ENCODE measurements around the gene LSG1.
"Not testable (repeated sequence)": the region's sequence is repeated elsewhere in the genome, so short reads cannot be mapped to it uniquely, and the experiment has no call there.

Gene LSG1

DNA sequence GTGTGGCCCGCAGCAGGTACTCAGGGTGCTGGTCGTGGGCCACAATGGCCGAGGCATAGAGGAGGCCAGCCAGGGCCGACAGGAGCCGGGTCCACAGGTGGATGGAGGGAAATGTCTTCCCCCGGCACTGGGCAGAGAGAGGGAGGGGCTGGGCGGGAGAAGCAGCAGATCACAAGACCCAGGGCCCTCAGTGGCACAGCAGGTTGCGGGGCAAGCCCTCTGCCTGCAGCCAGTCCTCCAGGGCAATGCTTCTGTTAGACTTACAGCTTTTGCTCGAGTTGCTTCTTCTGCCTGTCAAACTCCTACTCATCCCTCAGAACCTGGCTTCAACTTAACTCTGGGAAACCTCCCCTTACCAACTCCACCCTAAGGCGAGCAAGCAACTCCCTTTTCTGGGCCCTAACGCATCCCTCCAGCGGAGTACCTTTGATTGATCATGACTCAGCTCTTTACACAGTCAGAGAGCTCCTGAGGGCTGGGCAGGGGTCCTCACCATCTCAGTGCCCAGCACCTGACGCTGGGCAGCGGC is 54.8 kb downstream of the LSG1 start:
- no peak for DNase-seq (ENCODE audit: low spot score)

DNA sequence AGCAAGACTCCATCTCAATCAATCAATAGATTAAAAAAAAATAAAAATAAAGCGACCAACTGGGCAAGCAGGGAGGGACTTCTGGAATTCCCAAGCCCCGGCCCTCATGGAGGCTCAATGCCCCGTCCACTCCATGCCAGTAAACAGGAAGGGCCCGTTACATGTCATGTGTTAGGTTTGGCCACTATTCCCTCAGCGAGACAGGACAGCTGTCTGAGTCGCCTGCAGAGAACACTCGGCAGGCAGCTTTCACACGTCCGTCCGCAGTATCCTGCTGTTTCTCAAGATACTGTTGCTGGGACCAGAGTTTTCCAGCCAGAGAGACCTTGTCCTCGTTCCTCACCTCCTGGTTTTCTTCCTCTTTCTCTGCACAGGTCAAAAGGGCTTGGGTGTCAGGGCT is 56.8 kb downstream of the LSG1 start:
- no peak for DNase-seq (ENCODE audit: low spot score)

DNA sequence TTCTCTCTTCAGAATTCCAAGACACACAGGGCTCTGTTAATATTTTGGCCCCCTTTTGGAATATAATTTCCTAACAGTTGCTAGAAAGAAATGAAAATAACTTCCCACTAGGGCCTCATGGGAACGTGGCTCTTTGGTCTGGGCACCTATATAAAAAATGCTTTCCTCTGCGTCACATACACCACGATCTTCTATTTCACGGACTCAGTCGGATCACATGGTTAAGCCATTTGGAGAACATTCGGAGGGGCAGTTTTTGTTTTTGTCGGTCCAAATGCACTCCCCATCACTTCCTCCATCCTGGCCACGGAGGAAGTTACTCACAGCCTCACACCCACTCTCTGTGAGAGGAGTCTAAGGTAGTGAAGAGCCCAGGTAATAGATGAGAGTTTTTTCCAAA is 59.8 kb downstream of the LSG1 start:
- DNase-seq (ENCODE audit: low spot score): no peak

DNA sequence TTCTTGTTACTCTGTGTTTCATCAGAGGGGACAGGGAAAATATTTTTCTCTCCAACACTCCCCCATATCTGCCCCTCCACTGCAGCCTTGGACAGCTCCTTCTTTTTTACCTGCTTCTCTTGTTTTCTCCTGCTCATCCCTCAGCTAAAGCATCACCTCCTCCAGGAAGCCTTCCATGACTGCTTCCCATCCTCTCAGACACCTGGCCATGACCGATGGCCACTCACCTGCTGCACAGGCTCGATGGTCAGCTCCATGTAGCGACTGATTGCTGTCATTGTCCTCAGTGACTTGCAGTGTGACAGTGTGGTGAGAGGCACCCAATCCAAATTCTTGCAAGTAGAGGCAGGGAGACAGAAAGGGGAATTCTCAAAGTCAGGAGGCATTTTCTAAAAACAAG is 61.3 kb downstream of the LSG1 start:
- no peak for DNase-seq (ENCODE audit: low spot score)

DNA sequence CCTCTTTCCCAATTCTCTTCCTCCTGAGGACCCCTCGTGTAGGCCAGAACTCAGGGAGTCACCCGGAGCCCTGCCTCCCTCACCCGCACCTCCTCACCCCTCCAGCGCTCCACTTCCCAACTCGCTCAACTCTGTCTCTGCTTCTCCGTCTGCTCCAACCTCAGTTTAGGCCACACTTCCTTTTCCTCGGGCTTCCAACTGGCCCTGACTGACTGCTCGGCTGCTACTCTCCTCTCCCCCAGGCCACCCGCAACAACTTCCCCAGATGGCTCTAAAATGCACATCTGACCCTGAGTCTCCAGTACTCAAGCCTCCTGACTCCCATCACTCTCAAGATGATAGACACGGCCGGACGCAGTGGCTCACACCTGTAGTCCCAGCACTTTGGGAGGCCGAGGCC is 62.4 kb downstream of the LSG1 start:
- DNase-seq (ENCODE audit: low spot score): no peak

DNA sequence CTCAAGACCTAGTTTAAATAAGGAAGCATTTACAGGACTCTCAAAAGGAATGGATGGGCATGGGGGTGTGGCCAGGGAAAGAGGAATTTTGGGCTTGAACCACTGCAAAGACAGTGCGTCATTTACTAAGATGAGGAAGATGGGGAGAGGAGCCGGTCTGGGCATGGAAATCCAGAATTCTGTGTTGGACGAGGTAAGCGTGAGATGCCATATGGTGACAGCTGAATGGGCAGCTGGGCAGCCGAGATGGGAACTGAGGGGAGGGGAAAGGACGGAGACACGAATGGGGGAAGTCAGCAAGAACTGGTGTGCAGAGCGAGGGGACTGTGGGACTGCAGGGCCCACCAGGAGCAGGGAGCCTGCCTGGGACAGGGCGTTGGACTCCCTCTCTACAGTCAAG is 63.0 kb downstream of the LSG1 start:
- no peak for DNase-seq (ENCODE audit: low spot score)

- DNase-seq (ENCODE audit: low spot score): no peak
Observed at GRCh38 chr3:194607592-194608389, 64.2 kb downstream of the LSG1 start.

- no peak for DNase-seq (ENCODE audit: low spot score)
Observed at GRCh38 chr3:194606941-194607340, 65.0 kb downstream of the LSG1 start.

DNA sequence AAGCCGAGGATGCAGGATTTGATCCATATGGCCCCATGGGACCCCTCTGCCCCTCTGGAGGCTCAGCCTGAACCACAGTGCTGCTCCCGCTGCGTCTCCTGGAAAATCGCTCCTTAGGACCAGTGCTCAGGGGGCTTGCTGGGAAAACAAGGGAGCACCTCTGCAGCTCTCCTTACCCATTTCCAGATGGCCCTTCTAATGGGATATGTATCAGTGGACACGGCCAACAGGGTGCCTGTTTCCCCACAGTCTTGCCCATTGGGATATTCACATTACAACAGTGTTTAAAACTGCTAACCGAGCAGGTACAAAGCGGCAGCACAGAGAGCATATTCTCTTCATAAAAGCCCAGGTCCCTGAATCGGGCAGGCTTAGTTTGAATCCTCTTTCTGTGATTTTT is 65.8 kb downstream of the LSG1 start:
- no peak for DNase-seq (ENCODE audit: low spot score)

DNA sequence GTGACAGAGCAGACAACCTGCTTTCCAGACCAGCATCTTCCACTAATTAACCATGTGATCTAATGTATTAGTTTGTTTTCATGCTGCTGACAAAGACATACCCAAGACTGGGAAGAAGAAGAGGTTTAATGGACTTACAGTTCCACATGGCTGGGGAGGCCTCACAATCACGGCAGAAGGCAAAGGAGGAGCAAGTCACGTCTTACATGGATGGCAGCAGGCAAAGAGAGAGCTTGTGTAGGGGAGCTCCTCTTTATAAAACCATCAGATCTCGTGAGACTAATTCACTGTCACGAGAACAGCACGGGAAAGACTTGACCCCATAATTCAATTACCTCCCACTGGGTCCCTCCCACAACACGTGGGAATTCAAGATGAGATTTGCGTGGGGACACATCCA is 66.7 kb downstream of the LSG1 start:
- DNase-seq (ENCODE audit: low spot score): not testable (repeated sequence)

- no peak for DNase-seq (ENCODE audit: low spot score)
Observed at GRCh38 chr3:194604837-194605236, 67.2 kb downstream of the LSG1 start.

GRCh38 chr3:194604126-194604525 is 67.9 kb downstream of the LSG1 start:
- no peak for DNase-seq (ENCODE audit: low spot score)

- no peak for DNase-seq (ENCODE audit: low spot score)
Observed at GRCh38 chr3:194602669-194603171, 69.3 kb downstream of the LSG1 start.

GRCh38 chr3:194598771-194599557 is 73.0 kb downstream of the LSG1 start:
- no peak for DNase-seq (ENCODE audit: low spot score)

- no peak for DNase-seq (ENCODE audit: low spot score)
Observed at GRCh38 chr3:194596906-194597305, 75.1 kb downstream of the LSG1 start.

DNA sequence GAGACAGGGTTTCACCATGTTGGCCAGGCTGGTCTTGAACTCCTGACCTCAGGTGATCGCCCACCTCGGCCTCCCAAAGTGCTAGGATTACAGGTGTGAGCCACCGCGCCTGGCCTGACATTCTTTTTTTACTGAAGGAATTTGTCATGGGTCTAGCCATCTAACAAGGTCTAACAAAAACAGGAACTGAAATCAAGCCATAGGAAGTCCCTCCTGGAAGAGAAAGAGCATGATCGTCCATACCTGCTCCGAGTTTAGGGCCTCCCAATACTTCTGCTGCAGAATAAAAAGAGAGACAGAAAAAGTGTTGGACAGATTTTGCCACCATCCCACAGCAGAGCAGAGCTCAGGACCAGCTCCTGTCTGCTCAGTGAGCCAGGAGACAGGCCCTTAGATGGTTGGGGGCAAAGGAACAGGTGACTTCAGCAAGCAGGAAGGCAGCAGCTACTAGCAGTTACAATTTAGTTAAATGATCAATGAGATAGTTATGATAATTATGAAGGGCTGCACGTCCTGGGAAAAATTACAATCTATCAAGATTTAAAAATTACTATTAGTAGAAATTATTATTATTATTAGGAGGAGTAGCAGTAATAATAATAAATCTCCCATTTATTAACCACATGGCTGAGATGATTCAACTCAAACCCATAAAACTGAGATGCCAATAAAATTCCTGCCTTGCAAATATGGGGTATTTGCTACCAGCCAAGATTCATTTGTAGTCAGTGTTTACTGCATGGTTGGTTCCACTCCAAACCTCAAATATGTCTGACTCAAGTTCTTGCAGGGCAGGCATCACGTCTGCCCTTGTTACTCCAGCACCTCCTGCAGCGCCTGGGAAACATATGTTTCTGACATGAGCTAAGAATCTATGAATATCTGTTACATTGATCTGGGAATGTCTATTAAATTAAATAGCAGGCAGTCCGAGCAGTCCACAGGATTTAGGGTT is 78.9 kb downstream of the LSG1 start:
- peak; percentile 50 for DNase-seq (ENCODE audit: low spot score)
